Kidney epithelial cell (primary cell): ENCODE measurements around the gene WBP4. TPM values are rescaled to one million over a fixed set of nuclear protein-coding genes. Genes with fewer than 3 reads are reported as not detected.

Source experiments
- DNase-seq: peaks from one replicate; pipeline ENCODE4 v3.0.0-alpha.2; 2010; ENCODE audit warnings: low read depth
- H3K27me3 ChIP-seq: 2 replicates; pipeline ENCODE4 v1.6.0; 2011; ENCODE audit warnings: low read length; ENCODE audit not compliant: control insufficient read depth, insufficient read depth
- H3K36me3 ChIP-seq: 2 replicates; pipeline ENCODE4 v1.5.1; 2011; ENCODE audit warnings: low read length; ENCODE audit not compliant: control insufficient read depth, insufficient read depth
- H3K4me3 ChIP-seq: 2 replicates; pipeline ENCODE4 v1.5.1; 2011; ENCODE audit warnings: low read depth, mild to moderate bottlenecking, control low read depth, low read length
- CTCF ChIP-seq: IDR thresholded peaks from 2 replicates; pipeline ENCODE4 v1.5.1; 2011; ENCODE audit warnings: mild to moderate bottlenecking, moderate library complexity, low read length, control low read depth, inconsistent platforms; ENCODE audit not compliant: insufficient read depth, poor library complexity, severe bottlenecking
- total RNA-seq: library from RNA; depleted of rRNA; stranded (reverse); fragments of >200 nt; gene quantifications from 2 replicates; pipeline ENCODE4 v1.2.3, GENCODE V29; 2015

The WBP4 gene
- total RNA-seq, 1 donor from 2014 or later: 13.8 TPM

GRCh38 chr13:41058295-41059070, 2.8 kb upstream of the WBP4 start:
- Histone ChIP-seq H3K36me3 (no peaks in the 10 kb centered on the region), H3K4me3 (no peak overlapping the region), H3K27me3 (no peaks in the 10 kb centered on the region)
- TF ChIP-seq CTCF: no peak
- DNase-seq: no peak

GRCh38 chr13:41059456-41060081, 1.7 kb upstream of the WBP4 start:
- no peaks in the 10 kb centered on the region for H3K36me3 ChIP-seq
- TF ChIP-seq CTCF: no peak
- H3K27me3 ChIP-seq: no peaks in the 10 kb centered on the region
- no peak for DNase-seq
- H3K4me3 ChIP-seq: peak overlapping the region; percentile 82

GRCh38 chr13:41060082-41060723, 1.1 kb upstream of the WBP4 start:
- peak; percentile 63 for DNase-seq
- no peaks in the 10 kb centered on the region for H3K36me3 ChIP-seq
- no peaks in the 10 kb centered on the region for H3K27me3 ChIP-seq
- peak; percentile 30 for TF ChIP-seq CTCF
- H3K4me3 ChIP-seq: peak overlapping the region; percentile 82

GRCh38 chr13:41060724-41061074, 610 bp upstream of the WBP4 start:
- TF ChIP-seq CTCF: no peak
- Histone ChIP-seq H3K27me3 (no peaks in the 10 kb centered on the region), H3K36me3 (no peaks in the 10 kb centered on the region), H3K4me3 (peak overlapping the region; percentile 82)
- no peak for DNase-seq

- Histone ChIP-seq H3K4me3 (peak overlapping the region; percentile 82), H3K27me3 (no peaks in the 10 kb centered on the region), H3K36me3 (no peaks in the 10 kb centered on the region)
- TF ChIP-seq CTCF: no peak
- no peak for DNase-seq
Observed at GRCh38 chr13:41061914-41062837, 867 bp downstream of the WBP4 start.
